Retinal pigment epithelial cell (primary cell): Measurements from ENCODE around the gene FRMD1.

Experiments used
- DNase-seq: peaks from one replicate; pipeline ENCODE4 v3.0.0-alpha.2; 2010; ENCODE audit warnings: low read depth
- H3K4me3 ChIP-seq: 2 replicates; pipeline ENCODE4 v1.5.1; 2011; ENCODE audit warnings: mild to moderate bottlenecking, low read length, control low read depth, moderate library complexity
- CTCF ChIP-seq: conservative IDR thresholded peaks from 2 replicates; pipeline ENCODE4 v1.5.1; 2011; ENCODE audit warnings: low read depth, low read length, control low read depth, inconsistent platforms

FRMD1 gene

DNA sequence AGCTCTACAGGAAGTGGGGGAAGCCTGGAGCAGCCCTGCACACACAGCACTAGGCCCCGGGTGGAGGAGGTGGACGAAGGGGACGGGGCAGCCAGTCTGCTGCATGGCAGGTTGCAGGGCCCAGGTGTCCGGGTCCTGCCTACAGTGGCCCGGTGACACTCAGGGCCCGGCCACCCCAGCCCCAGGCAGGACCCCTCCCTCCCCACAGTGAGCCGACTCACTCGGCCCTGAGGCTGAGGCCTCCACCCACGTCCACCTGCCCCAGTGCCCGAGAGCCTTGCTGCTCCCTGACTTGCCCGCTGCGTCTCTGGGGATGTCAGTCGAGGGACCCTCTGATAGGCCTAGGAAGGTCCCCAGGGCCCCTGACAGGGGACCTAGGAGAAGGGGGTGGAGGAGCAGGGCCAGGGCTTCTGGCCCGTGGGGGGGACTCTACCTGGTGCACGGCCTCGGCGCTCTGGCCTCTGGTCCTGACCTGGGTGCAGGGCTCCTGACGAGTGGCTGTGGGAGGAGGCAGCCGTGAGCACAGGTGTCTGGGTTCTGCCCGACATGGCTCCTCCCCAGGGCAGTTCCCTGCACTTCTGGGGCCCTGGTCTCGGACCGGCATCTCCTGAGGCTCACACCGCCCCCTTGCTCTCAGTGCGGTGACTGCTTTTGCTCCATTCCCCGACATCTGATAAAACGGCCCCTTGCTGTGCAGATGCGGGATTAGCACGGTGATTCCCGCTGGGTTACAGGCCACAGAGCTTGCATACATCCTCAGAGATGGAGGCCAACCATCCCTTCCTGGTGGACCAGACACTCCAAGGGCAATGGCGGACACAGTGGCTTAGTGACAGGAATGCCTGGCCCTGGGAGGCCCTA lies 20.1 kb downstream of the FRMD1 start:
- H3K4me3 ChIP-seq = no peak overlapping the region
- no peak for TF ChIP-seq CTCF
- no peak for DNase-seq

DNA sequence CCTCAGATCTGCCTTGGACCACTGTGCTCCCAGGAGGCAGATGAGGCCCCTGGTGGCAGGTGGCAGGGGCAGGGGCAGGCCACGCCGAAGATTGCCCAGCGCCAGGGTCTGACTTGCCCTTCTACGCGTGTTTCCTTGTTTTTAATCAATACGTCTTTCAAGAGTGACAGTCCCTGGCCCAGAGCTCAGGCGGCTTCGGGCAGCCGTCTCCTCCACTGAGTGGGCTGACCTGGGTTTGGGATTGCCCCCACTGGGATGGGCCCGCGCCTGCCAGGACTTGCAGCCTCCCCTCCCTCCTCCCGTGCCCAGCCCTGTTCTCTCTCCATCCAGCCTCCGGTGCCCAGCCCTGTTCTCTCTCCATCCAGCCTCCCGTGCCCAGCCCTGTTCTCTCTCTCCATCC lies 21.2 kb downstream of the FRMD1 start:
- no peak for TF ChIP-seq CTCF
- no peak for DNase-seq
- H3K4me3 ChIP-seq = no peak overlapping the region

DNA sequence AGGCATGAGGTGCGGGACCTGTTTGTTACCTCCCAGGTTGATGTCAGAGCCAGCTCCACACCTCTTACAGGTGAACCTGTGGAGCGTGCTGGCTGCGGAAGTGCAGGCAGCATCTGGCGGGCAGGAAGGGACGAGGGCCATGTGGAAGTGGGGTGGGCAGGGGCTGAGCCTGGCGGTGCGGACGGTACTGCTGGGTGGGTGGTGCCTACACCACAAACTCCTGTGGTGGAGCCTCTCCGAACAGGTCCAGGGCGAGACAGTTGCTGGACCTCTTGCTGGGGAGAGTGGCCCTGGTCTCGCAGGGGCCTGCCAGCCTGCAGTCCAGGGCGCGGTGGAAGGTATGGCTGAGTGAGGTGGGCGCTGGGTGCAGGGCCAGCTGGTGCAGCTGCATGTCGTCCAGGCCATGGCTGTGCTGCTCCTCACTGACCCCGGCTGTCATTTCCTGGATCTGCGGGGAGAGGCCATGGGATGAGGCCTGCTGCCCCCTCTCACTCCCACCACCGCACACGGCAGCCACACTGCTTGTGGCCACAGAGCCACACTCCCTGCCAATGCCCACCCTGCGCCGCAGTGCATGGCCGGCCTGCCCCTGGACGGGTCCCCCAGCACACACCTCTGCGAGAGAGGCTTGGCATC lies 22.0 kb downstream of the FRMD1 start:
- H3K4me3 ChIP-seq = no peak overlapping the region
- TF ChIP-seq CTCF = no peak
- DNase-seq = no peak

DNA sequence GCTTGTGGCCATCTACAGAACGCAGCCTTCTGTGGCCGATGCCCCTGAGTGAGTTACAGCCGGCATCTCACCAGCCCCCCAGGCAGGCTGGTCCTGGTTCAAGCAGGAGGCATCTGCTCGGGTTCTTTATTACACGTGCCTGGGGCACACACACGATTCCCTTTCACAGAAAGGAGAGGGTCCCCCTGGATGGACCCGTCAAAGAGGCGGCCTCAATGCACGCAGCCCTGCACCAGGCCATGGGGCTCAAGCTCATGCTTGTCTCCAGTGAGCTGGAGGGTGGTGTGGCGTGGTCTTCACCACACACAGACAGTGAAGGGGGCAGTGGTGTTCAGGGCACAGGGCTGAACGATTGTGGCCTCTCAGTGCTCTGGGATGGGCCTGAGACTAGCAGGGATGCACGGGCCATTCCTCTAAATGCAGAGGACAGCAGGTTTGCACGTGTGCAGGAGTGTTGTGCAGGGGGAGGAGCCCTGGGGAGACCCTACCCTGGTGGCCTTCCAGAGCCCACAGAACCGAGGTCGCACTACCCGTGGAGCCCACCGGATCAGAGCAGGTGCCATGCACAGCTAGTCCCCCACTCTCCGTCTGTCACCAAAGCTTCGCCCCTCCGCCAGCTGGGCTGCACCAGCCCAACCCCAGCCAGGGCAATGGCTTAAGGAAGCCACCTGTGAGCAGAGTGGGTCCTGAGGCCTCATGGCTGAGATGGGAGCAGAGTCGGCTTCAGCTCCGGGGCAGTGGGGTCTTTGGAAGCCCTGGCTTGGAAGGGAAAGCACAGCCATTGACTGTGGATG lies 23.1 kb downstream of the FRMD1 start:
- no peak overlapping the region for H3K4me3 ChIP-seq
- TF ChIP-seq CTCF = no peak
- DNase-seq = no peak

DNA sequence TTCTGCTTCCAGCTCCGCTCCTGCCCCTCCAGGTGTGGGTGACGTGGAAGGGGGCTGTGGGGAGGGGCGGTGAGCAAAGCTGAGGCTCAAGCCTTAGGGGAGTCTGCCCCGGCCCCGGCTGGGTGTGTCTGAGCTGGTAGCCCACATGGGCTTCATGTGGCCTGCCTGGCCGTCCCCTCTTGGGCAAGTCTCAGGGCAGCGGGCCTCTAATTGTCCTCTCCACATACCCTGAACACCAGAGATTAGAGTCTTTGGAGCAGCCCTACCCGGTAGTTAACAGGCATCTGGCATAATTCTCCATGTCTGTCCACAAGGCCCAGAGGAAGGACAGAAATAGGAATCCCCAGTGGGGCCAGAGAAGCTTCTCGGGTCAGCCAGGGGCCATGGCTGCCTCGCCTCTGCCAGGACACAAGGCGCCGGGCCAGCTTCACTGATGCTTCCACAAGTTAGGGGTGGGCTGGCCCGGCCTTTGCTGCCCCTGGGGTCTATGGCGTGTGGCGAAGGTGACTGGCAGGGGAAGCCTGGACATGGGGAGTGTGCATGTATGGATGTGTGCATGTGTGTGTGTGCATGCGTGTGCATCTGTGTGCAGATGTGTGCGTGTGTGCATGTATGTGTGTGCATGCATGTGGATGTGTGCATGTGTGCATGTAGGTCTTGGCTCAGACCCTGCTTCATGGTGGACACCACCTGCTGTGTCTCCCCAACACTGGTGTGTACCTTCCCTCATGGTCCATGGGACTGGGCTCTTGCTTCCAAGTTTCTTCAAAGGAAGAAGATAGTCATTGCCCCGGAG lies 24.0 kb downstream of the FRMD1 start:
- TF ChIP-seq CTCF = no peak
- no peak overlapping the region for H3K4me3 ChIP-seq
- DNase-seq = no peak

DNA sequence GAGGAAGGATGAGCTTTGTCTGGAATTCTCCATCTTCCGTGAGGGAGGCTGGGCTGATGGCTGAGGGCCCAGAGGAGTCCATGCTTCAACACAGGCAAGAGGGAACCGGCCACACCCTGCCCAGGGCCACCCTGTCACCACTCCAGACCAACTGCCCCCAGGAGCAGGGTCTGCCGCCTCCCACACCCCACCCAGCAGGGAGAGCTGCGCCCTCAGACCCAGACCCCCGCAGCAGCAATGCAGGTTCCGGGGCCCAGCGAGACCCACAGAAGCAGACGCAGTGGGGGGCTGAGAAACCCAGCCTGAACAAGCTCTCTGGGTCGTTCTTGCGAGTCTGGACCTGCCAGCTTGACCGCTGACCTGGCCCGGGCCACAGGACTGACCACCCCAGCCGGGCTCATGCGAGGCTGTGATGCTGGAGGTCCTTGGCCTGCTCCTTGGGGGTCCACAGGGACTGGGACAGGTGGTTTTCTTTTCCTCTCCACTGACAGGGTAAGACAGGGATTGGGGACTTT lies 25.0 kb downstream of the FRMD1 start:
- TF ChIP-seq CTCF = no peak
- DNase-seq = no peak
- H3K4me3 ChIP-seq = no peak overlapping the region
